Activated CD4-positive, alpha-beta T cell treated with anti-CD3 and anti-CD28 coated beads for 48 hours (primary cell): ENCODE measurements around the gene TMEM176B.

Experiments
- DNase-seq: peaks from one replicate; pipeline ENCODE4 v3.0.0-alpha.2; 2020

TMEM176B gene

GRCh38 chr7:150746921-150747320, 53.2 kb downstream of the TMEM176B start:
- no peak for DNase-seq

GRCh38 chr7:150745876-150746275, 54.3 kb downstream of the TMEM176B start:
- no peak for DNase-seq

GRCh38 chr7:150745086-150745485, 55.1 kb downstream of the TMEM176B start:
- no peak for DNase-seq

- DNase-seq = no peak
Measured at GRCh38 chr7:150744041-150744656, 56.0 kb downstream of the TMEM176B start.

- no peak for DNase-seq
Measured at GRCh38 chr7:150742286-150742968, 57.7 kb downstream of the TMEM176B start.
